GM18505 (cell line): ENCODE results near the gene RALGDS.
"Not testable (repeated sequence)": the region's sequence is repeated elsewhere in the genome, so short reads cannot be mapped to it uniquely, and the experiment has no call there.

Source experiments
- ATAC-seq: cut with Tn5 transposase; IDR thresholded peaks from one replicate; pipeline ENCODE4 v1.9.1; 2021; ENCODE audit not compliant: unreplicated experiment
- POLR2A ChIP-seq: IDR thresholded peaks from 4 replicates; pipeline ENCODE4 v1.6.1; 2011; ENCODE audit warnings: borderline replicate concordance; ENCODE audit not compliant: insufficient read depth, insufficient read length; ENCODE audit errors: extremely low read depth

RALGDS gene

DNA sequence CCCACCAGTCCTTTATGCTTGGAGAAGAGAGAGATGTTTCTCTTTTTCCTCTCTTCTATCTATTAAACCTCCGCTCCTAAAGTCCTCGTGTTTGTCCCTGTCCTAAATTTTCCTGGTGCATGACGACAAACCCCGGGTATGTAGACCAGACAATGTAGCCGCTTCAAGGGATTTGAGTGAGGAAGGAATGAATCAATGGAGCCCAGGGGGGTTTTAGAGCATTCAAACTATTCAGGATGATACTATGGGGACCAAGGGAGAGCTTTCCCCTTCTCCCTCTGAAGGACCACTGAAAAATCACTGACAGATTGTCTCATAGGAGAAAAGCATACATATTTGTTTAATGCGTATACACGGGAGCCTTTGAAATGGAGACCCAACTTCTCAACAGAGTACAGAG is 40.9 kb downstream of the RALGDS start:
- no peak for ATAC-seq
- TF ChIP-seq POLR2A = no peak

DNA sequence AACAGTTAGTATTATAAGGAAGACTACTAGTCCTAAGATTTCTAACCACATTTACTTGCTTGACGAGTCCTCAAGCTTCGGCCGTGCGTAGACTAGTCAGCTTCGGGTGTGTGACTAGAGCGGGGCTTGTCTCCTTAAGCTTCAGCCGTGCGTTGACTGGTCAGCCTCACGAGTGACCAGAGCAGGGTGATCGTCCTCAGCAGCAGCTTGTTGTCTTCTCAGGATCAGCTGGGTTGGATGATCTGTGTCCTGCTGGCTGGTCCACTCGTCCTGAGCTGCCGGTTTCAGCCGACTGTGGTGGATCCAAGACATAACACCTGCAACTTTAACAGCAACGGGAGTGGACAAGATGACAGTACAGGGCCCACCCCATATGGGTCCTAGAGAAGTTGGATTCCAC is 42.6 kb downstream of the RALGDS start:
- no peak for TF ChIP-seq POLR2A
- ATAC-seq = no peak

DNA sequence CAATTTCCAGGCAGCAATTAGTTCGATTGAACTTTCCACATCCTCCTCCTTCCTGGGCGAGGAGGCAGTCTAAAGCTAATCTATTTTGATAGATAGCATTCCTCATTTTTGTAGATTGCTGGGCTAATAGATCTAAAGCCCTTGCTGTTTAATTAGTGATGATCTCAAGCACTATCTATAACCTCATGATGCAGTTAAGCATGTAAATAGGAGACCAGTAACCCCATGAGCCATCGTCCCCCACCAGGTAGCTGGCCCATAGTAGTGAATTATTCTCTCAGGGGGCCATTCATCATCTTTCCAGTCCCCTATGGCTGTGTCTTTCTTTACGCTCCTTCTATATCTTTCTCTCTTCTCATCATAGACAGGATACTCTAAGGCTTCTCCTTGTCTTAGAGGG is 44.3 kb downstream of the RALGDS start:
- no peak for ATAC-seq

DNA sequence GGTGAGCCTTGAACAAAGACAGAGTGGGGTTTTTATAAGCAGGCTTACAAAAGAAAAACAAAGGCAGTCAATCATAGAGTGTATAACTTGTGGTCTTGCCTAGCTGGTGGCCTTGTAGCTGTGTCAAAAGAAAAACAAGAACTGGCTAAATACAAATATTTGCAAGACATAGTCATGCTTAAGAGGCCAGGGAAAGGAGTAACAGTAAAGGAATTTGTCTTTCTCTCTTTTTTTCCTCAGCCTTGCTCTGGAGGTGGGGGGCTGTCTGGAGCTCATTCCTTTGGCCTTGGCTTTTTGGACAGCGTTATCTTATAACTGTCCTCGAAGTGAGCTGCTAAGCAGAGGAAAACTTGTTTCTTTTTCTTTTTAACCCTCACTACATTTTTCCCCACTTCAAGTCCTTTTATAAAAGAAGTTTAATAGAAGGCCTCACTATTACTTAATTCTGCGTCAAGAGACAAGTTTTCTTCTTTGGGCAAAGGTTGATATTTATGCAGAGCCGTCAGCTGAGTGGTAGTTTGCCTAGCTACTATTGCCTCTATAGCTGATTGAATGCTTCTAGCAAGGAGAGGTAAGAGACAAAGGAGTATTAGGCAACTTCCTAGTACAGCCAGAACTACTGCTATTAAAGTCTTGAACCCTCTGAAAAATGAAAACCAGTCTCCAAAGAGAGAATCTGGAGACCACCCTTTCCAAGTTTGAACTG is 45.0 kb downstream of the RALGDS start:
- no peak for ATAC-seq
- TF ChIP-seq POLR2A = no peak

More for the DNA sequence above, 44.3 kb downstream of the RALGDS start:
- TF ChIP-seq POLR2A = no peak

DNA sequence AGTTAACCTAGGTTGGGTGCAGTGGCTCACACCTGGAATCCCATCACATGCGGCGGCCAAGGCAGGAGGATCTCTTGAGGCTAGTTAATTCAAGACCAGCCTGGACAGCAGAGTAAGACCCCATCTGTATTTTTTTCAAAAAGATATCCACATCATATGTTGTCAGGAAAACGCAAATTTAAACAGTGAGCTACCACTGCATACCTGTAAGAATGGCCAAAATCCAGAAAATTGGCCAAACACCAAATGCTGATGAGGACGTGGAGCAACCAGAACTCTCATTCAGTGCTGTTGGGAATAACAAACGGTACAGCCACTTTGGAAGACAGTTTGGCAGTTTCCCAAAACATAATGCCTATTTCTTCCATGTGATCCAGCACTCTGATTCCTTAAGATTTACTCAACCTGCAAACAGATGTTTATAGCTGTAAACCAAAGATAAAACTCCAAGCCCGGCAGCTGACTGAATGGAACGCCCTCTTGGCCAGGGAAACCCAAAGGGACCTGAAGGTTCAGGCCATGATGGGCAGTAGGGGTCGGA is 46.9 kb downstream of the RALGDS start:
- no peak for ATAC-seq
- no peak for TF ChIP-seq POLR2A

DNA sequence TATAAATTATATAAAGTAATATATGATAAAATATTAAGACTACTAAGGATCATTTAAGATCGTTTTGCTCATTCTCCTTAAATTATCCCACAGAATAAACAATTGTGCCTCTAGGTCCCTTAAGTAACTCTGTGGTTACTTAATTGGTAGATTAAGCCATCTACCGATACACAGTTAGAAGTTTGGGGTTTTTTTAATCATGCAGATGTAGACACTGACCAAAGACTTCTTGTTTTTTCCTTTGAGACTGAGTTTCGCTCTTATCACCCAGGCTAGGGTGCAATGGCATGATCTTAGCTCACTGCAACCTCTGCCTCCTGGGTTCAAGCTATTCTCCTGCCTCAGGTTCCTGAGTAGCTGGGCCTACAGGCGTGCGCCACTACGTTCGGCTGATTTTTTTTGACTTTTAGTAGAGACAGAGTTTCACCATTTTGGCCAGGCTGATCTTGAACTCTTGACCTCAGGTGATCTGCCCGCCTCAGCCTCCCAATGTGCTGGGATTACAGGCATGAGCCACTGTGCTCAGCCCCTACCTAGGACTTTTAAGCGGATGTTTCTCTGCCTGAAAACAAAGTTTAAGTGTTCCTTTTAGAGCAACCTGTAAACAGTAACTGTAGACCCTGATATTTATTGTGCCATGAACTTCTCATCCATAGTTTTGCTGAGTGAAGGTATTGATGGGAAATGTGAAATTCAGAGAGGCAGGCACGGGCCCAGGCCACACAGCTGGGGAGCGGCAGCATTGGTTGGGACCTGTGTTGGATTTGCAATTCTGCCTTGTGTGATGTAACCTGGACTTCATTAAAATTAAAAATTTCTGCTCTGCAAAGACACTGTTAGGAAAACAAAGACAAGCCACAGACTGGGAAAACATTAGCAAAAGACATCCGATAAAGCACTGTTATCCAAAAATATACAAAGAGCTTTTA is 47.7 kb downstream of the RALGDS start:
- TF ChIP-seq POLR2A = no peak
- ATAC-seq = no peak

DNA sequence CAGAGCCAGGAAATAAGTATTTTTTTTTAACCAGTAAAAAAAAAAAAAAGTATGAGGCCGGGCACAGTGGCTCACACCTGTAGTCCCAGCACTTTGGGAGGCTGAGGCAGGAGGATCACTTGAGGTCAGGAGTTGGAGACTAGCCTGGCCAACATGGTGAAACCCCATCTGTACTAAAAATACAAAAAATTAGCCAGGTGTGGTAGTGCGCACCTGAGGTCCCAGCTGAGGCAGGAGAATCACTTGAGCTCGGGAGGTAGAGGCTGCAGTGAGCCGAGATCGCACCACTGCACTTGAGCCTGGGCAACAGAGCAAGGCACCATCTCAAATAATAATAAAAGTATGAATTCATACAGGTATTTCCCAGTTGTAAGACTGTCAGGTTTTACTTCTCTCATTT is 48.8 kb downstream of the RALGDS start:
- ATAC-seq = not testable (repeated sequence)

DNA sequence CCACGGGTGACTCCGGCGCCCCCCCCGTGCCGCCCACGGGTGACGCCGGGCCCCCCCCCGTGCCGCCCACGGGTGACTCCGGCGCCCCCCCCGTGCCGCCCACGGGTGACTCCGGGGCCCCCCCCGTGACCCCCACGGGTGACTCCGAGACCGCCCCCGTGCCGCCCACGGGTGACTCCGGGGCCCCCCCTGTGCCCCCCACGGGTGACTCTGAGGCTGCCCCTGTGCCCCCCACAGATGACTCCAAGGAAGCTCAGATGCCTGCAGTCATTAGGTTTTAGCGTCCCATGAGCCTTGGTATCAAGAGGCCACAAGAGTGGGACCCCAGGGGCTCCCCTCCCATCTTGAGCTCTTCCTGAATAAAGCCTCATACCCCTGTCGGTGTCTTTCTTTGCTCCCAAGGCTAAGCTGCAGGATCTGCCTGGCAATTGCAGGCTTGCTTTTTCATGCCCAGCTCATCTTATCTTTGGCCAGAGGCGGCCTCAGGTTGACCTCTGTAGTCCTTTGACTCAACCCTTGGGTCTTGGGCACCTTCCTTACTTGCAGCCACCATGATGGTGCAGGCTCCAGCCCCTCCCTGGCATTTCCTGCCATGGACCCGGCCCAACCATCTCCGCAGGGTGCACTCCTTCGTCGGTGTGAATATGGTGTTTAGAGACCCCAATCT is 49.4 kb downstream of the RALGDS start:
- TF ChIP-seq POLR2A = no peak

DNA sequence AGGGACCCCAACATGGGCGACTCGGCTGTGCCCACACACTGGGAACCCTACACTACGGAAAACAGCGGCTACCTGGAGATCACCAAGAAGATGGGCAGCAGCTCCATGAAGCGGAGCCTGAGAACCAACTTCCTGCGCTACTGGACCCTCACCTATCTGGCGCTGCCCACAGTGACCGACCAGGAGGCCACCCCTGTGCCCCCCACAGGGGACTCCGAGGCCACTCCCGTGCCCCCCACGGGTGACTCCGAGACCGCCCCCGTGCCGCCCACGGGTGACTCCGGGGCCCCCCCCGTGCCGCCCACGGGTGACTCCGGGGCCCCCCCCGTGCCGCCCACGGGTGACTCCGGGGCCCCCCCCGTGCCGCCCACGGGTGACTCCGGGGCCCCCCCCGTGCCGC is 50.1 kb downstream of the RALGDS start:
- not testable (repeated sequence) for ATAC-seq

More for the DNA sequence above, 49.4 kb downstream of the RALGDS start:
- no peak for ATAC-seq

DNA sequence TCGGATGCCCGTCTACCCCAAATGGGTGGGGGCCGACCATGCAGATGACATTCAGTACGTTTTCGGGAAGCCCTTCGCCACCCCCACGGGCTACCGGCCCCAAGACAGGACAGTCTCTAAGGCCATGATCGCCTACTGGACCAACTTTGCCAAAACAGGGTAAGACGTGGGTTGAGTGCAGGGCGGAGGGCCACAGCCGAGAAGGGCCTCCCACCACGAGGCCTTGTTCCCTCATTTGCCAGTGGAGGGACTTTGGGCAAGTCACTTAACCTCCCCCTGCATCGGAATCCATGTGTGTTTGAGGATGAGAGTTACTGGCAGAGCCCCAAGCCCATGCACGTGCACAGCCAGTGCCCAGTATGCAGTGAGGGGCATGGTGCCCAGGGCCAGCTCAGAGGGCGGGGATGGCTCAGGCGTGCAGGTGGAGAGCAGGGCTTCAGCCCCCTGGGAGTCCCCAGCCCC is 50.5 kb downstream of the RALGDS start:
- ATAC-seq = not testable (repeated sequence)

DNA sequence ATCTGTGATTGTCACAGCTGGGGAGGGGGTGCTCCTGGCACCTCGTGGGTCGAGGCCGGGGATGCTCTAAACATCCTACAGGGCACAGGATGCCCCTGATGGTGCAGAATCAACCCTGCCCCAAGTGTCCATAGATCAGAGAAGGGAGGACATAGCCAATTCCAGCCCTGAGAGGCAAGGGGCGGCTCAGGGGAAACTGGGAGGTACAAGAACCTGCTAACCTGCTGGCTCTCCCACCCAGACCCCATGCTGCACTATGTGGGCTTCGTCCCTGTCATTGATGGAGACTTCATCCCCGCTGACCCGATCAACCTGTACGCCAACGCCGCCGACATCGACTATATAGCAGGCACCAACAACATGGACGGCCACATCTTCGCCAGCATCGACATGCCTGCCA is 52.6 kb downstream of the RALGDS start:
- ATAC-seq = not testable (repeated sequence)

DNA sequence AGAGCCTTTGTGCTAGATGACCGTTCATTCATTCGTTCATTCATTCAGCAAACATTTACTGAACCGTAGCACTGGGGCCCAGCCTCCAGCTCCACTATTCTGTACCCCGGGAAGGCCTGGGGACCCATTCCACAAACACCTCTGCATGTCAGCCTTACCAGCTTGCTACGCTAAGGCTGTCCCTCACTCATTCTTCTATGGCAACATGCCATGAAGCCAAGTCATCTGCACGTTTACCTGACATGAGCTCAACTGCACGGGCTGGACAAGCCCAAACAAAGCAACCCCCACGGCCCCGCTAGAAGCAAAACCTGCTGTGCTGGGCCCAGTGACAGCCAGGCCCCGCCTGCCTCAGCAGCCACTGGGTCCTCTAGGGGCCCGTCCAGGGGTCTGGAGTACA is 53.2 kb downstream of the RALGDS start:
- no peak for ATAC-seq
- TF ChIP-seq POLR2A = no peak

DNA sequence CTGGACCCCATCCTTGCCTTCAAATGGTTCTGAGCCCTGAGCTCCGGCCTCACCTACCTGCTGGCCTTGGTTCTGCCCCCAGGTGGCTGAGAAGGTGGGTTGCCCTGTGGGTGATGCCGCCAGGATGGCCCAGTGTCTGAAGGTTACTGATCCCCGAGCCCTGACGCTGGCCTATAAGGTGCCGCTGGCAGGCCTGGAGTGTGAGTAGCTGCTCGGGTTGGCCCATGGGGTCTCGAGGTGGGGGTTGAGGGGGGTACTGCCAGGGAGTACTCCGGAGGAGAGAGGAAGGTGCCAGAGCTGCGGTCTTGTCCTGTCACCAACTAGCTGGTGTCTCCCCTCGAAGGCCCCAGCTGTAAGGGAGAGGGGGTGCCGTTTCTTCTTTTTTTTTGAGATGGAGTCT is 54.0 kb downstream of the RALGDS start:
- no peak for TF ChIP-seq POLR2A
- ATAC-seq = no peak
